Amniotic epithelial cell (primary cell): ENCODE measurements around the gene AP3S1.
"Not testable (repeated sequence)": the region's sequence is repeated elsewhere in the genome, so short reads cannot be mapped to it uniquely, and the experiment has no call there.

Experiments
- DNase-seq: peaks from one replicate; pipeline ENCODE4 v3.0.0-alpha.2; 2010; ENCODE audit warnings: low read depth

AP3S1 gene

GRCh38 chr5:115841382-115842088 lies at the start of gene AP3S1, which contains the start of gene ATG12:
Gene AP3S1 (plus strand): TSS chr5:115841935. CDS start chr5:115842038, 103 bp downstream.
Gene ATG12 (minus strand): TSS chr5:115841565. CDS start chr5:115841552, 13 bp downstream.
- DNase-seq, result peak; percentile 91

DNA sequence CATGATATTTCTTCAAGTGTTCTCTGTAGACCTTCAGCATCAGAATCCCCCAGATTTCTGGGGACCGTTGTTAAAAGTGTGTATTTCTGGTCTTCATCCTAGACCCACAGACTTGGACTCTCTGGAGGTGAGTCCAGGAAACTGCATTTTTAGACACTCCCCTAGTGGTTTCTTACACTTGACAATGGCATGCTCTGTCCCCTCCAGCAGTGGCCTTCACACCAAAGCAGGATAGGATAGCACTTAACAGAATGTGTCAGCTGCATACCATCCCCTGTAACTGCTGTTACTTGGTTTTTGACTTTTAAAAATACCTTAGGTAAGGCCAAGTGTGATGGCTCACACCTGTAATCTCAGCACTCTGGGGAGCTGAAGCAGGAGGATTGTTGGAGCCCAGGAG lies 46.0 kb upstream of the AP3S1 start:
- no peak for DNase-seq

GRCh38 chr5:115796656-115797055 lies 45.1 kb upstream of the AP3S1 start:
- DNase-seq, result no peak

- no peak for DNase-seq
Observed at GRCh38 chr5:115798252-115798651, 43.5 kb upstream of the AP3S1 start.

GRCh38 chr5:115800108-115800507 lies 41.6 kb upstream of the AP3S1 start:
- no peak for DNase-seq

GRCh38 chr5:115801152-115801551 lies 40.6 kb upstream of the AP3S1 start:
- no peak for DNase-seq

DNA sequence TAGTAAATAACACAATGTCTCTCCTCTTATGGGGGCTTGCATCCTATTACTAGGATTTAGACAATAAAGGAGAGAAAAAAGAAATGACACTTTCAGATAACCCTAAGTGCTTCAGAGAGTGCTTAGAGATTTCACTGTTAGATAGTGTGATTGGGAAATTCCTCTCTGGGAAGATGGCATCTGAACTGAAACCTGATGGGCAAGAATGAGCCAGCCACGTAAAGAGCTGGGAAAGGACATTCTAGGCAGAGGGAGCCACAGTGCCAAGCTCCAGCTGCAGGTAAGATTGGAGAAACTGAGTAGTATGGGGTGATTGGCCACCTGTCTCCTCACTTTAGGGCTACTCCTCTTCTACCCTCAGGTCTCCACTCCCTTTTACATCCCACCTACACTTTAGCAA lies 39.8 kb upstream of the AP3S1 start:
- no peak for DNase-seq

DNA sequence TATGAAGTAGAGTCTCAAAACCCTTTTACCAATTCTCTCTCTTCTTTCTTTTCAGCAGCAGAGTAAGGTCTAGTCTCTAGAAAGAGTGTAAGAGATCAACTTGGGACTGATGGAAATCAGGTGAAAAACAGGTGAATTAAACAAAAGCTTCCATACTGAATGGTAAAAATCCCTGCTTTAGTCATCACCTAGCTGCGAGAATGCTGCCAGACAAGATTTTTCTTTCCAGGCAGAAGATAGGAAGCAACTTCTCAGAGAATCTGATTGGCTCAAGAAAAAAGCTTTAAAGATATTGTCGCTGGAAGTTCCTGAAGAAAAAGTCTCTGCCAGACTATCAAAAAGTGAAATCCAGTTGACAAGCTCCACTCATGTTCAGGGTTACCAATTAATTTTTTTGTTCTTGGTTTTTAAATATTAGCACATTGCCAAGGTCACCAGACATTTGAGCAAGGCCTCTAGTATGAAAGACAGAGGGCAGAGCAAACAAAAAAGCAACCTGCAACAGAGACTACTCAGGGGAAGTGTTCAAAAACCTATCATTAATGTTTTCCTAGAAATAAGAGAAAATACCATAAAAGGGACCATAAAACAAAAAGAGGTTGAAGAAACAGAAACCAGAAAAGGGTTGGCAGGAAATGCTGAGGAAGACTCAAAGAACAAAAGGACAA lies 34.6 kb upstream of the AP3S1 start:
- no peak for DNase-seq

- DNase-seq, result no peak
Observed at GRCh38 chr5:115807654-115808052, 34.1 kb upstream of the AP3S1 start.

DNA sequence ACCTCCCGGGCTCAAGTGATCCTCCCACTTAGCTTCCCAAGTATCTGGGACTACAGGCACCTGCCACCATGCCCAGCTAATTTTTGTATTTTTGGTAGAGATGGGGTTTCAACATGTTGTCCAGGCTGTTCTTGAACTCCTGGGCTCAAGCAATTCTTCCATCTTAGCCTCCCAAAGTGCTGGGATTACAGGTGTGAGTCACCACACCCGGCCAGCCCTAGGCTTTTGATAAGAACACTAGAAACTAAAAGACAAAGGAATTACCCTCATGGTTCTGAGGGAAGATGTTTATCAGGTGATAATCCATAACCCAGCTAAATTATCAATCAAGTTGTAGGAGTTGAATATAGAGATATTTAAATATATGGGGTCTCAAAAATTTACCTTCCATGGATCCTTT lies 33.7 kb upstream of the AP3S1 start:
- DNase-seq, result not testable (repeated sequence)

GRCh38 chr5:115809946-115810345 lies 31.8 kb upstream of the AP3S1 start:
- DNase-seq, result no peak

- DNase-seq, result no peak
Observed at GRCh38 chr5:115810761-115811160, 31.0 kb upstream of the AP3S1 start.

DNA sequence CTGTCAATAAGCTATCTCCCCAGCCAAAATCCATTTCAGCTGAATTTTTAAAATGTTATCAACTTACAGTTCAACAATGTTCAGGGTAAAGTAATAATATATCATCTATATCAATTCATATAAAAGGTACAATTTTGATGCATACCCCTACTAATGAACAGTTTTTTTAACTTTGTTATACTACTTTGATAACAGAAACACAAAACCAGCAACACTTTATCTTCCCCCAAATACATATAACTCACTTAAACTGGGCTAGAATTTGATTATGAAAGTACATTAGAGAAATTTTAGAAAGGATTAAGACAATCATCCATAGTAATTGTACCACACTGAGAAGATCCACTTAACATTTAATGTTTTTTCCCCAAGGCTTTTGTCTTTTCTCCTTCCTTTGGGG lies 30.3 kb upstream of the AP3S1 start:
- DNase-seq, result no peak

DNA sequence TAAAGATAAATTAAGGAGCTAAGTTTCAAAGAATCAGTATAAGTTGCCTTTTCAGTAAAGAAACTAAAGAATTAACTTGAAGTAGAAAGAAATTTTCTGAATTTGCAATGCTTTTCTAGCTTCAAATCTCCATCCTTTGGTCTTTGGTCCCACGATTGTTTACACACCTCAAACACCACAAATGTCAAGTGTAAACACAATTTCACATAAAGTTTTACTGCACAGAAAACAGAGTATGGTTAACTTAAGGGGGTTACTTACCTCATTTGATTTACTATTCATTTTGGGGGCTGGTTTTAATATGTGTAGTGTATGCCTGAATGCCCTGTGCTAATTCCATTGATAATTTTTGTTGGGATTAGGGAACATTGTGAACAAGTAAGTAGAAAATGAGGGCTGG lies 29.4 kb upstream of the AP3S1 start:
- DNase-seq, result no peak

DNA sequence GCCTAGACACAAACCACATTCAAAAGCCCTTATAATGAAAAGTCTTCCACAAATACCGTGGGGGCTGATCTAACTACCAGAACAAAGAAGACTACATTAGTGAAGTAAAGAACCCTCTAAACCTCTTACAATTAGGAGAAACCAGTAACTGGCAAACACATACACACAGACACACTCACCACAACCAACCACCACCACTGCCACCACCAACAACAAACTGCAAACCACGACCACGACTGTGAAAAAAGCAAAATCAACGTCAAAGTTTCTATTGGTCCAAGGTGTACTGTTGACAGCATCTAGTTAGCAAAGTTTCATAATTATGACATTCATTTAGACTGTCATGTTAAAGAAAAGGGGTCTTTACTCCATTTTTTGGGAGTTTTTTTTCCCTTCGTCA lies 28.0 kb upstream of the AP3S1 start:
- no peak for DNase-seq

DNA sequence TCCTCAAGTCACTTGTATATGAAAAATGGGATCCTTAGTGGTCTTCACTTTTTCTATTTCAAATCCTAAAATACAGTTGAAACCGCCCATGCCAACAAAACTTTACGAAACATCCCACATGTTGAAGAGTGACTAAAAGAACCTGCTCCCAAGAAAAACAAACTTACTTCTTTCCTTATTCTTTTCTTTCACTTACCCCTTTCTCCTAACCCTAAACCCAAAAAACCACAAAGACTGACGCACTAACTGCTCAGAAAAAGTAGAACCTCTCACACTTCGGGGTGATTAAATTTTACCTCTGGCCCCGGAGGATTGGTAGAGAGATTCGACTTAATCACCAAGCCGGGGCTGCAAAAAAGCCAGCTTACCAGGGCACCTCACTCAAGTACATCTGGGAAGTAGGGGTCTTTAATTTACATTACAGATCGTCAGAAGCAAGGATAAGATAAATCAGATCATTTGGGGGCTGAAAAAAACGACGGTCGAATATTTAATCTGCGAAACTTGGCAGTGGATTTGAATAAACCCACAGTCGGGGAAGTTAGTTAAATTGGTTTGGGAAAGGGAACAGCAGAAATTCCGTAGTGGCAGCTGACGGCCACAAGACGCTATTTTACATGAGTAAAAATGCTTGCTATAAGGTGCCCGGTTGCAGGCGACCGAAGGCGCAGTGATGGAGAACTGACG lies 26.6 kb upstream of the AP3S1 start:
- no peak for DNase-seq

DNA sequence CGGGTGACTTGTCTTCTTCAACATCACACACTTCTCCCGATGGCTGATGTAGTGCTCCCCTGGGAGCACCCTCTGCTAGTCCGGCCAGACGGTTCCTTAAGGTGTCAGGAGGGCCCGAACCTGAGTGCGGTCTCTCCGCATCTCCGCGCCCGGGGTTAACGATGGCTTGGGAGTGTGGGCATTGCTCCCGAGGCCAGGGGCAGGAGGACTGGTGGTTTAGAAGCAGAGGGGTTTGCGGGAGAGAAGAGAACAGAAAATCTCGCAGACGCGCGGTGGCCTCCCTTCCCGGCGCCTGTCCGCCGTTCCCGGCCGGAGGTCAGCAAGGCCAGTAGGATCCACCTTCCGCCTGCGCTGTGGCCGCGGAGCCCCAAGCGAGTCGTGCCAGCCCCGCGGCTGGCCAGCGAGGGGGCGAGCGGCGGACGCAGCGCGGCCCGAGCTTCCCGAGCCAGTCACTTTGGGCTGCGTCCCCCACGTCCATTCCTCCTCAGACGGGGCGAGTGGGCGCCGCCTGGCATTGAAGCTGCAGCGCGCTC lies 26.0 kb upstream of the AP3S1 start:
- no peak for DNase-seq

- DNase-seq, result peak; percentile 22
Observed at GRCh38 chr5:115816226-115817081, 25.3 kb upstream of the AP3S1 start, which contains the start of gene CDO1. Gene CDO1 (minus strand): TSS chr5:115816659. CDS start chr5:115816397, 262 bp downstream.

- DNase-seq, result no peak
Observed at GRCh38 chr5:115817386-115817785, 24.3 kb upstream of the AP3S1 start.

- no peak for DNase-seq
Observed at GRCh38 chr5:115818821-115819220, 22.9 kb upstream of the AP3S1 start.

DNA sequence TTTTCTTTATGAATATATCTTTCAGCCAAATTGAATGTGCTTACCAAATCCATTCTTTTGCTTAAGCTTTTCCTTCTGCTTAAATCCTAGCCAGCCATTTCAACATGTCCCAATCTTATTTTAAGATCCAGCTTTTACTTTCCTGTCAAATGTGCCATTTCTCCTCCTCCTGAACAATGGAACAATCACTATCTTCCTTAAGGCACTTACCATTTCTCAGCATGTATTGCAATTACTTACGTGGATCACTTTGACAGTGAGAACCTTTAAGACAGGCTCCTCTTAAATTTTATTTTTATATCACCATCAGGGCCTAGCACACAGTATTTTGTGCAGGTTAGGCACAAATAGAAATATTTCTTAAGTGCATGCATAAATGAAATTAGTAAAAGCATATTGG lies 20.9 kb upstream of the AP3S1 start:
- no peak for DNase-seq

DNA sequence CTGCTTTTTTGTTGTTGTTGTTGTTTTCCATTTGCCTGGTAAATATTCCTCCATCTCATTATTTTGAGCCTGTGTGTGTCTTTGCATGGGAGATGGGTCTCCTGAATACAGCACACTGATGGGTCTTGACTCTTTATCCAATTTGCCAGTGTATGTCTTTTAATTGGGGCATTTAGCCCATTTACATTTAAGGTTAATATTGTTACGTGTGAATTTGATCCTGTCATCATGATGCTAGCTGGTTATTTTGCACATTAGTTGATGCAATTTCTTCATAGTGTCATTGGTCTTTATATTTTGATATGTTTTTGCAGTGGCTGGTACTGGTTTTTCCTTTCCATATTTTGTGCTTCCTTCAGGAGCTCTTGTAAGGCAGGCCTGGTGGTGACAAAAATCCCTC lies 16.8 kb upstream of the AP3S1 start:
- not testable (repeated sequence) for DNase-seq
